Kidney (tissue), 14 donors: Measurements from ENCODE around the gene LENG8. TPM values are rescaled to one million over a fixed set of nuclear protein-coding genes. Genes with fewer than 3 reads are reported as not detected.
"Not testable (repeated sequence)": the region's sequence is repeated elsewhere in the genome, so short reads cannot be mapped to it uniquely, and the experiment has no call there.

Experiments used
- DNase-seq, 5 donors: peaks; one replicate each; pipeline ENCODE4 v3.0.0-alpha.2; 2013 to 2020
- FAIRE-seq: peaks from 2 replicates; lab custom pipeline; 2012; peaks lifted over from hg19 to GRCh38; lab: Jason Lieb, UNC
- H3K27ac ChIP-seq, 2 donors: one replicate each; pipeline ENCODE4 v1.7.0; 2013; ENCODE audit warnings: low read depth in 2 of 2, low read length in 2 of 2, inconsistent platforms in 1 of 2
- H3K27me3 ChIP-seq: one replicate; pipeline ENCODE4 v1.7.1; 2013; ENCODE audit warnings: low read length, inconsistent platforms; ENCODE audit not compliant: control insufficient read depth, insufficient read depth
- H3K36me3 ChIP-seq, 3 donors: one replicate each; pipeline versions ENCODE4 v1.7.0 to v1.7.1; 2013; ENCODE audit warnings: low read length in 3 of 3, control low read depth in 1 of 3, inconsistent platforms in 1 of 3; ENCODE audit not compliant: insufficient read depth in 3 of 3, control insufficient read depth in 2 of 3
- H3K4me1 ChIP-seq, 3 donors: one replicate each; pipeline versions ENCODE4 v1.7.0 to v1.7.1; 2013; ENCODE audit warnings: low read length in 3 of 3, inconsistent platforms in 1 of 3, low read depth in 1 of 3; ENCODE audit not compliant: control insufficient read depth in 2 of 3, insufficient read depth in 2 of 3
- H3K4me3 ChIP-seq, 3 donors: one replicate each; pipeline versions ENCODE4 v1.7.0 to v1.8.1; 2013; ENCODE audit warnings: low read length in 3 of 3, control low read depth in 1 of 3, inconsistent platforms in 1 of 3
- H3K9ac ChIP-seq, 3 donors: one replicate each; pipeline versions ENCODE4 v1.7.0 to v1.7.1; 2013; ENCODE audit warnings: low read length in 3 of 3, control low read depth in 1 of 3, inconsistent platforms in 1 of 3
- H3K9me3 ChIP-seq, 3 donors: one replicate each; pipeline versions ENCODE4 v1.7.0 to v1.7.1; 2013; ENCODE audit warnings: low read length in 3 of 3, control low read depth in 1 of 3, inconsistent platforms in 1 of 3; ENCODE audit not compliant: control insufficient read depth in 2 of 3, insufficient read depth in 1 of 3
- intact Hi-C: fragments of 100-400 bp; cut with DNase I; formaldehyde crosslinking; loops from one replicate; pipeline ENCODE4 v1.11.1; 2022
- polyA plus RNA-seq: library from polyadenylated mRNA; stranded (reverse); fragments of 350-450 nt; fragmentation: Illumina TruSeq; extraction: RNeasy Lipid Tissue Mini Kit (QIAGEN cat#74804); gene quantifications from one replicate; pipeline ENCODE4 v1.2.3, GENCODE V29; 2014; ENCODE audit warnings: low read depth, low replicate concordance; ENCODE audit not compliant: insufficient read depth
- total RNA-seq: library from RNA; stranded (reverse); fragmentation: NEBNext Ultra II Directional; extraction: Animal tissue kit (Norgen Biotek cat#: 25700); gene quantifications from one replicate; pipeline ENCODE4 v1.2.1, GENCODE V29; 2021
- TF ChIP-seq, protein P1 (sequence below): IDR thresholded peaks from 3 replicates; pipeline ENCODE4 v1.5.1; 2012; ENCODE audit warnings: mild to moderate bottlenecking, moderate library complexity, borderline replicate concordance; ENCODE audit not compliant: insufficient read depth; ENCODE audit errors: extremely low read depth
- donor health status: control.
- donor health status: control.
- donor health status: control.
- donor health status: control.
- donor health status: control.
- donor health status: DM: yes; HTN: yes; CAD: no.
- donor health status: Normal renal cell carcinoma (clear cell type).

The LENG8 gene
- total and polyA plus RNA-seq, 2 donors from 2014 or later = 48.6 to 208 TPM

GRCh38 chr19:54507824-54508223 lies 58.8 kb downstream of the LENG8 start:
- FAIRE-seq (no peak), DNase-seq (no peak)
- no peaks in the 10 kb centered on the region for H3K9me3 ChIP-seq
- no peak overlapping the region for H3K9ac ChIP-seq
- no peaks in the 10 kb centered on the region for H3K36me3 ChIP-seq
- H3K27me3 ChIP-seq = no peaks in the 10 kb centered on the region
- TF ChIP-seq, protein P1, sequence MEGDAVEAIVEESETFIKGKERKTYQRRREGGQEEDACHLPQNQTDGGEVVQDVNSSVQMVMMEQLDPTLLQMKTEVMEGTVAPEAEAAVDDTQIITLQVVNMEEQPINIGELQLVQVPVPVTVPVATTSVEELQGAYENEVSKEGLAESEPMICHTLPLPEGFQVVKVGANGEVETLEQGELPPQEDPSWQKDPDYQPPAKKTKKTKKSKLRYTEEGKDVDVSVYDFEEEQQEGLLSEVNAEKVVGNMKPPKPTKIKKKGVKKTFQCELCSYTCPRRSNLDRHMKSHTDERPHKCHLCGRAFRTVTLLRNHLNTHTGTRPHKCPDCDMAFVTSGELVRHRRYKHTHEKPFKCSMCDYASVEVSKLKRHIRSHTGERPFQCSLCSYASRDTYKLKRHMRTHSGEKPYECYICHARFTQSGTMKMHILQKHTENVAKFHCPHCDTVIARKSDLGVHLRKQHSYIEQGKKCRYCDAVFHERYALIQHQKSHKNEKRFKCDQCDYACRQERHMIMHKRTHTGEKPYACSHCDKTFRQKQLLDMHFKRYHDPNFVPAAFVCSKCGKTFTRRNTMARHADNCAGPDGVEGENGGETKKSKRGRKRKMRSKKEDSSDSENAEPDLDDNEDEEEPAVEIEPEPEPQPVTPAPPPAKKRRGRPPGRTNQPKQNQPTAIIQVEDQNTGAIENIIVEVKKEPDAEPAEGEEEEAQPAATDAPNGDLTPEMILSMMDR = no peak
- H3K27ac ChIP-seq = no peak overlapping the region
- H3K4me3 ChIP-seq = no peak overlapping the region
- intact Hi-C loops = no loop called here
- H3K4me1 ChIP-seq = no peaks in the 10 kb centered on the region

- H3K9ac ChIP-seq, FAIRE-seq, H3K27me3 ChIP-seq, H3K9me3 ChIP-seq, H3K4me3 ChIP-seq, H3K4me1 ChIP-seq, intact Hi-C loops, H3K27ac ChIP-seq, H3K36me3 ChIP-seq, DNase-seq: not testable (repeated sequence)
Measured at GRCh38 chr19:54508487-54508886, 59.5 kb downstream of the LENG8 start.

GRCh38 chr19:54509200-54509940 lies 60.4 kb downstream of the LENG8 start:
- H3K36me3 ChIP-seq, H3K27ac ChIP-seq, H3K9ac ChIP-seq, H3K4me1 ChIP-seq, intact Hi-C loops, H3K4me3 ChIP-seq, FAIRE-seq, H3K27me3 ChIP-seq, H3K9me3 ChIP-seq, DNase-seq: not testable (repeated sequence)

Other genes with a start within 250 kb of the LENG8 start
- 1,209 TPM for gene RPS9, start 248.3 kb upstream of the LENG8 start, total RNA-seq
- gene RPS9, start 248.3 kb upstream of the LENG8 start, polyA plus RNA-seq = 2,020 TPM
- gene LILRB3, start 226.2 kb upstream of the LENG8 start, total RNA-seq = 10.0 TPM
- gene LILRB3, start 226.2 kb upstream of the LENG8 start, polyA plus RNA-seq = 1.4 TPM
- 2.9 TPM for gene LILRA6, start 206.4 kb upstream of the LENG8 start, total RNA-seq
- not detected for gene LILRA6, start 206.4 kb upstream of the LENG8 start, polyA plus RNA-seq
- gene LILRB5, start 191.9 kb upstream of the LENG8 start, total RNA-seq = 5.9 TPM
- gene LILRB5, start 191.9 kb upstream of the LENG8 start, polyA plus RNA-seq = 1.1 TPM
- 11.5 TPM for gene LILRB2, start 168.1 kb upstream of the LENG8 start, total RNA-seq
- gene LILRB2, start 168.1 kb upstream of the LENG8 start, polyA plus RNA-seq = 1.9 TPM
- 5.9 TPM for gene LILRA5, start 136.0 kb upstream of the LENG8 start, total RNA-seq
- 1.4 TPM for gene LILRA5, start 136.0 kb upstream of the LENG8 start, polyA plus RNA-seq
- gene LILRA4, start 110.0 kb upstream of the LENG8 start, total RNA-seq = 0.69 TPM
- gene LILRA4, start 110.0 kb upstream of the LENG8 start, polyA plus RNA-seq = not detected
- 41.9 TPM for gene LAIR1, start 84.3 kb upstream of the LENG8 start, total RNA-seq
- gene LAIR1, start 84.3 kb upstream of the LENG8 start, polyA plus RNA-seq = 4.1 TPM
- gene TTYH1, start 33.7 kb upstream of the LENG8 start, total RNA-seq = 1.5 TPM
- 1.9 TPM for gene TTYH1, start 33.7 kb upstream of the LENG8 start, polyA plus RNA-seq
- gene LENG9, start 14.6 kb downstream of the LENG8 start, total RNA-seq = 6.8 TPM
- gene LENG9, start 14.6 kb downstream of the LENG8 start, polyA plus RNA-seq = 2.0 TPM
- gene CDC42EP5, start 24.1 kb downstream of the LENG8 start, total RNA-seq = 29.9 TPM
- 19.3 TPM for gene CDC42EP5, start 24.1 kb downstream of the LENG8 start, polyA plus RNA-seq
- gene LAIR2, start 53.6 kb downstream of the LENG8 start, total RNA-seq = not detected
- gene LAIR2, start 53.6 kb downstream of the LENG8 start, polyA plus RNA-seq = not detected
- gene LILRA2, start 124.6 kb downstream of the LENG8 start, total RNA-seq = 4.2 TPM
- gene LILRA2, start 124.6 kb downstream of the LENG8 start, polyA plus RNA-seq = 2.1 TPM
- 2.2 TPM for gene LILRA1, start 144.4 kb downstream of the LENG8 start, total RNA-seq
- gene LILRA1, start 144.4 kb downstream of the LENG8 start, polyA plus RNA-seq = 0.43 TPM
- gene LILRB1, start 181.3 kb downstream of the LENG8 start, total RNA-seq = 10.9 TPM
- gene LILRB1, start 181.3 kb downstream of the LENG8 start, polyA plus RNA-seq = 0.41 TPM
- gene LILRB4, start 213.8 kb downstream of the LENG8 start, total RNA-seq = 9.9 TPM
- 1.8 TPM for gene LILRB4, start 213.8 kb downstream of the LENG8 start, polyA plus RNA-seq